Measurements from ENCODE around the gene PURA. TPM values are rescaled to one million over a fixed set of nuclear protein-coding genes. Genes with fewer than 3 reads are reported as not detected.

Gene PURA
- 10 to 100 TPM; 13.8 to 43.2 (median 22.7) TPM for total RNA-seq

GRCh38 chr5:140113699-140114263, at the start of gene PURA:
Gene PURA, plus strand, starts transcription at chr5:140114109. Its CDS starts 73 bp downstream, at chr5:140114182.
- ATAC-seq (ENCODE audit: low FRiP score in 2 of 2) (peak; percentile 92 to 97), DNase-seq (peak; percentile 96)
- 0% methylated on average over 10 of the region's 60 CpGs; no CpG with 5 or more reads in 1 of the 2 donors for WGBS, 2 donors
- TF ChIP-seq POLR2A (IDR thresholded peaks at IDR 0.05): peak in 2 of 4 donors; percentile 54 to 87
- no peak for TF ChIP-seq EP300 (IDR thresholded peaks at IDR 0.05)
- peak; percentile 72 to 84 for TF ChIP-seq POLR2AphosphoS5 (IDR thresholded peaks at IDR 0.05)
- TF ChIP-seq CTCF (IDR thresholded peaks at IDR 0.05): peak in 3 of 6 experiments; percentile 10 to 43 (median 16)
- Histone ChIP-seq H3K27me3 (no peaks in the 10 kb centered on the region), H3K9me3 (peaks cover 0 to 5% (median 0%) of the 10 kb centered on the region in 4 donors), H3K36me3 (no peaks in the 10 kb centered on the region), H3K4me1 (peaks cover 60 to 80% (median 67%) of the 10 kb centered on the region in 4 donors), H3K27ac (peak within 1 kb of the TSS; percentile 92 to 97 (median 93)), H3K4me3 (peak within 1 kb of the TSS; percentile 71 to 87 (median 81))

GRCh38 chr5:140072812-140073211, 41.1 kb upstream of the PURA start:
- TF ChIP-seq POLR2AphosphoS5 (IDR thresholded peaks at IDR 0.05): no peak
- TF ChIP-seq EP300 (IDR thresholded peaks at IDR 0.05): no peak
- no peak for TF ChIP-seq POLR2A (IDR thresholded peaks at IDR 0.05)
- TF ChIP-seq CTCF (IDR thresholded peaks at IDR 0.05): no peak
- 35 to 44% methylated on average over 10 of the region's 10 CpGs for WGBS, 2 donors
- ATAC-seq (ENCODE audit: low FRiP score in 2 of 2) (no peak), DNase-seq (no peak)
- H3K4me1 ChIP-seq: peaks cover 0 to 2% (median 0%) of the 10 kb centered on the region in 4 donors
- H3K4me3 ChIP-seq: no peak overlapping the region
- H3K9me3 ChIP-seq: no peaks in the 10 kb centered on the region
- no peaks in the 10 kb centered on the region for H3K36me3 ChIP-seq
- no peak overlapping the region for H3K27ac ChIP-seq
- no peaks in the 10 kb centered on the region for H3K27me3 ChIP-seq

GRCh38 chr5:140073296-140073695, 40.6 kb upstream of the PURA start:
- no peak for DNase-seq
- H3K4me1 ChIP-seq: peaks cover 0 to 2% (median 0%) of the 10 kb centered on the region in 4 donors
- no peak overlapping the region for H3K27ac ChIP-seq
- no peaks in the 10 kb centered on the region for H3K9me3 ChIP-seq
- no peaks in the 10 kb centered on the region for H3K27me3 ChIP-seq
- H3K36me3 ChIP-seq: no peaks in the 10 kb centered on the region
- no peak for ATAC-seq (ENCODE audit: low FRiP score in 2 of 2)
- 11 to 12% methylated on average over 4 of the region's 4 CpGs for WGBS, 2 donors
- TF ChIP-seq EP300 (IDR thresholded peaks at IDR 0.05): no peak
- no peak for TF ChIP-seq POLR2AphosphoS5 (IDR thresholded peaks at IDR 0.05)
- TF ChIP-seq CTCF (IDR thresholded peaks at IDR 0.05): peak; percentile 39 to 69 (median 50)
- H3K4me3 ChIP-seq: no peak overlapping the region

- H3K27me3 ChIP-seq: no peaks in the 10 kb centered on the region
- TF ChIP-seq CTCF (IDR thresholded peaks at IDR 0.05) (peak in 2 of 6 experiments; percentile 23 to 39), POLR2AphosphoS5 (IDR thresholded peaks at IDR 0.05) (no peak)
- H3K27ac ChIP-seq: no peak overlapping the region
- H3K4me1 ChIP-seq: peaks cover 0 to 2% (median 0%) of the 10 kb centered on the region in 4 donors
- ATAC-seq (ENCODE audit: low FRiP score in 2 of 2): no peak
- no peaks in the 10 kb centered on the region for H3K9me3 ChIP-seq
- 13 to 30% methylated on average over 2 of the region's 2 CpGs for WGBS, 2 donors
- no peaks in the 10 kb centered on the region for H3K36me3 ChIP-seq
- no peak overlapping the region for H3K4me3 ChIP-seq
- DNase-seq: no peak
These were observed 38.5 kb upstream of the PURA start for GRCh38 chr5:140075371-140075770.

- no peak overlapping the region for H3K4me3 ChIP-seq
- 91 to 100% methylated on average over 1 of the region's 1 CpG for WGBS, 2 donors
- H3K27me3 ChIP-seq: no peaks in the 10 kb centered on the region
- ATAC-seq (ENCODE audit: low FRiP score in 2 of 2) (no peak), DNase-seq (no peak)
- no peak overlapping the region for H3K27ac ChIP-seq
- no peaks in the 10 kb centered on the region for H3K9me3 ChIP-seq
- no peaks in the 10 kb centered on the region for H3K36me3 ChIP-seq
- TF ChIP-seq POLR2AphosphoS5 (IDR thresholded peaks at IDR 0.05) (no peak), POLR2A (IDR thresholded peaks at IDR 0.05) (no peak)
- H3K4me1 ChIP-seq: peaks cover 0 to 2% (median 0%) of the 10 kb centered on the region in 4 donors
These were observed 37.8 kb upstream of the PURA start for GRCh38 chr5:140076142-140076541.

Data from upper lobe of left lung (tissue), 6 donors.